Limb (tissue), 2 donors: ENCODE data around the gene ARFGEF3.

Experiments used
- DNase-seq, 2 donors: peaks; one replicate each; pipeline ENCODE4 v3.0.0-alpha.2; 2016; ENCODE audit errors: extremely low spot score in 2 of 2

ARFGEF3 gene

GRCh38 chr6:138241381-138241780, 79.6 kb downstream of the ARFGEF3 start:
- no peak for DNase-seq

GRCh38 chr6:138241934-138242333, 80.2 kb downstream of the ARFGEF3 start:
- DNase-seq = no peak

- DNase-seq = no peak
Measured at GRCh38 chr6:138242987-138243592, 81.4 kb downstream of the ARFGEF3 start.

GRCh38 chr6:138245751-138246150, 84.0 kb downstream of the ARFGEF3 start:
- no peak for DNase-seq

GRCh38 chr6:138246650-138247440, 85.1 kb downstream of the ARFGEF3 start:
- DNase-seq = no peak

- DNase-seq = no peak
Measured at GRCh38 chr6:138248011-138248410, 86.3 kb downstream of the ARFGEF3 start.

- DNase-seq = no peak
Measured at GRCh38 chr6:138248878-138249277, 87.1 kb downstream of the ARFGEF3 start.

GRCh38 chr6:138250053-138250452, 88.3 kb downstream of the ARFGEF3 start:
- DNase-seq = no peak

GRCh38 chr6:138250513-138251247, 88.9 kb downstream of the ARFGEF3 start:
- no peak for DNase-seq

GRCh38 chr6:138253731-138254130, 92.0 kb downstream of the ARFGEF3 start:
- DNase-seq = no peak

GRCh38 chr6:138255443-138255842, 93.7 kb downstream of the ARFGEF3 start:
- DNase-seq = no peak

GRCh38 chr6:138257638-138258040, 95.9 kb downstream of the ARFGEF3 start:
- no peak for DNase-seq

- DNase-seq = no peak
Measured at GRCh38 chr6:138258197-138258596, 96.5 kb downstream of the ARFGEF3 start.

- no peak for DNase-seq
Measured at GRCh38 chr6:138258991-138259390, 97.3 kb downstream of the ARFGEF3 start.

- DNase-seq = no peak
Measured at GRCh38 chr6:138261116-138261780, 99.5 kb downstream of the ARFGEF3 start.

- no peak for DNase-seq
Measured at GRCh38 chr6:138263963-138264362, 102.2 kb downstream of the ARFGEF3 start.

- DNase-seq = no peak
Measured at GRCh38 chr6:138264372-138264880, 102.7 kb downstream of the ARFGEF3 start.

- DNase-seq = no peak
Measured at GRCh38 chr6:138266095-138266494, 104.4 kb downstream of the ARFGEF3 start.

- no peak for DNase-seq
Measured at GRCh38 chr6:138267971-138268895, 106.5 kb downstream of the ARFGEF3 start.

GRCh38 chr6:138271451-138271850, 109.7 kb downstream of the ARFGEF3 start:
- DNase-seq = no peak
